Trophoblast cell (in vitro differentiated cells and primary cell): ENCODE data around the gene ASPRV1.
"Not testable (repeated sequence)": the region's sequence is repeated elsewhere in the genome, so short reads cannot be mapped to it uniquely, and the experiment has no call there.

Source experiments
- DNase-seq, 2 donors: peaks; one replicate each; pipeline ENCODE4 v3.0.0-alpha.2; 2016
- H2AFZ ChIP-seq: 2 replicates; pipeline ENCODE4 v1.6.1; 2013; ENCODE audit warnings: low read length, moderate library complexity, mild to moderate bottlenecking; ENCODE audit not compliant: insufficient read depth, poor library complexity
- H2AK5ac ChIP-seq: 2 replicates; pipeline ENCODE4 v1.6.1; 2013; ENCODE audit warnings: mild to moderate bottlenecking, low read length
- H2BK120ac ChIP-seq: 2 replicates; pipeline ENCODE4 v1.6.1; 2013; ENCODE audit warnings: low read length, mild to moderate bottlenecking, moderate library complexity; ENCODE audit not compliant: insufficient read depth, poor library complexity
- H2BK12ac ChIP-seq: 2 replicates; pipeline ENCODE4 v1.6.1; 2013; ENCODE audit warnings: mild to moderate bottlenecking, low read length, moderate library complexity
- H2BK5ac ChIP-seq: 2 replicates; pipeline ENCODE4 v1.6.1; 2013; ENCODE audit warnings: low read length, low read depth, moderate library complexity, mild to moderate bottlenecking; ENCODE audit not compliant: poor library complexity
- H3K14ac ChIP-seq: 2 replicates; pipeline ENCODE4 v1.6.1; 2013; ENCODE audit warnings: mild to moderate bottlenecking, low read length
- H3K18ac ChIP-seq: 2 replicates; pipeline ENCODE4 v1.6.1; 2013; ENCODE audit warnings: mild to moderate bottlenecking, low read length
- H3K23ac ChIP-seq: 2 replicates; pipeline ENCODE4 v1.6.1; 2013; ENCODE audit warnings: low read length
- H3K27ac ChIP-seq: 2 replicates; pipeline ENCODE4 v1.5.1; 2013; ENCODE audit warnings: low read depth, mild to moderate bottlenecking, inconsistent platforms, low read length, moderate library complexity
- H3K27me3 ChIP-seq: 2 replicates; pipeline ENCODE4 v1.6.1; 2013; ENCODE audit warnings: inconsistent platforms, mild to moderate bottlenecking, low read length, moderate library complexity; ENCODE audit not compliant: insufficient read depth
- H3K36me3 ChIP-seq, 2 experiments: 1 replicate in 1 of 2; 2 replicates in 1 of 2; pipeline ENCODE4 v1.6.1; 2013; ENCODE audit warnings: low read length in 2 of 2, mild to moderate bottlenecking in 2 of 2, moderate library complexity in 1 of 2; ENCODE audit not compliant: insufficient read depth in 2 of 2, control insufficient read depth in 1 of 2
- H3K4ac ChIP-seq: 2 replicates; pipeline ENCODE4 v1.6.1; 2013; ENCODE audit warnings: low read depth, mild to moderate bottlenecking, low read length, moderate library complexity
- H3K4me1 ChIP-seq, 2 experiments: 1 replicate in 1 of 2; 2 replicates in 1 of 2; pipeline ENCODE4 v1.6.1; 2013; ENCODE audit warnings: low read length in 2 of 2, mild to moderate bottlenecking in 2 of 2, moderate library complexity in 1 of 2; ENCODE audit not compliant: insufficient read depth in 2 of 2, control insufficient read depth in 1 of 2
- H3K4me2 ChIP-seq: 2 replicates; pipeline ENCODE4 v1.6.1; 2013; ENCODE audit warnings: inconsistent platforms, mild to moderate bottlenecking, low read length, moderate library complexity
- H3K4me3 ChIP-seq: 2 replicates; pipeline ENCODE4 v1.5.1; 2013; ENCODE audit warnings: mild to moderate bottlenecking, low read depth, low read length, inconsistent platforms
- H3K79me1 ChIP-seq: one replicate; pipeline ENCODE4 v1.6.1; 2013; ENCODE audit warnings: low read length
- H3K79me2 ChIP-seq: 2 replicates; pipeline ENCODE4 v1.6.1; 2013; ENCODE audit warnings: low read length, mild to moderate bottlenecking; ENCODE audit not compliant: control insufficient read depth, insufficient read depth, poor library complexity
- H3K9ac ChIP-seq: 2 replicates; pipeline ENCODE4 v1.6.1; 2013; ENCODE audit warnings: mild to moderate bottlenecking, low read length
- H3K9me3 ChIP-seq: 2 replicates; pipeline ENCODE4 v1.6.1; 2013; ENCODE audit warnings: low read depth, mild to moderate bottlenecking, control low read depth, inconsistent platforms, low read length; ENCODE audit not compliant: insufficient read depth
- H4K12ac ChIP-seq: 2 replicates; pipeline ENCODE4 v1.6.1; 2013; ENCODE audit warnings: low read depth, mild to moderate bottlenecking, low read length, moderate library complexity
- H4K8ac ChIP-seq: 2 replicates; pipeline ENCODE4 v1.6.1; 2013; ENCODE audit warnings: low read depth, mild to moderate bottlenecking, low read length, moderate library complexity
- H4K91ac ChIP-seq: one replicate; pipeline ENCODE4 v1.6.1; 2013; ENCODE audit warnings: low read depth, mild to moderate bottlenecking, low read length, moderate library complexity
- WGBS: extraction: QIAGEN DNeasy Blood & Tissue Kit; methylation state at CpG from one replicate; pipeline ENCODE4 v1.1.7; 2013; ENCODE audit warnings: missing lambda C conversion rate; ENCODE audit not compliant: insufficient read length, insufficient coverage; ENCODE audit errors: extremely low coverage; 5-methylcytosine and 5-hydroxymethylcytosine counted together

ASPRV1 gene

GRCh38 chr2:70003093-70003830 is 41.8 kb upstream of the ASPRV1 start:
- H3K79me2 ChIP-seq: no peaks in the 10 kb centered on the region
- no peak overlapping the region for H2BK120ac ChIP-seq
- H3K4ac ChIP-seq: no peak overlapping the region
- no peak overlapping the region for H2AFZ ChIP-seq
- WGBS: no CpG with 5 or more reads among the region's 6 CpGs
- H2BK5ac ChIP-seq: no peak overlapping the region
- no peaks in the 10 kb centered on the region for H3K36me3 ChIP-seq
- no peak for DNase-seq
- H4K91ac ChIP-seq: no peak overlapping the region
- no peak overlapping the region for H3K14ac ChIP-seq
- no peaks in the 10 kb centered on the region for H3K27me3 ChIP-seq
- H3K27ac ChIP-seq: no peak overlapping the region
- H3K4me3 ChIP-seq: no peak overlapping the region
- no peaks in the 10 kb centered on the region for H3K9me3 ChIP-seq
- no peak overlapping the region for H4K12ac ChIP-seq
- no peaks in the 10 kb centered on the region for H3K4me1 ChIP-seq
- no peak overlapping the region for H2BK12ac ChIP-seq
- no peak overlapping the region for H3K9ac ChIP-seq
- no peak overlapping the region for H3K23ac ChIP-seq
- H2AK5ac ChIP-seq: no peak overlapping the region
- no peak overlapping the region for H4K8ac ChIP-seq
- H3K18ac ChIP-seq: no peak overlapping the region
- H3K79me1 ChIP-seq: no peaks in the 10 kb centered on the region
- H3K4me2 ChIP-seq: no peak overlapping the region

GRCh38 chr2:70002241-70002899 is 40.9 kb upstream of the ASPRV1 start:
- no peak overlapping the region for H3K4me2 ChIP-seq
- H3K14ac ChIP-seq: no peak overlapping the region
- H3K4me1 ChIP-seq: peaks cover 0 to 2% of the 10 kb centered on the region in 2 experiments
- no peak for DNase-seq
- no peak overlapping the region for H2BK120ac ChIP-seq
- no peaks in the 10 kb centered on the region for H3K9me3 ChIP-seq
- no peaks in the 10 kb centered on the region for H3K27me3 ChIP-seq
- no CpG with 5 or more reads among the region's 2 CpGs for WGBS
- H2BK12ac ChIP-seq: no peak overlapping the region
- no peak overlapping the region for H3K18ac ChIP-seq
- no peak overlapping the region for H4K8ac ChIP-seq
- no peaks in the 10 kb centered on the region for H3K79me1 ChIP-seq
- H3K27ac ChIP-seq: no peak overlapping the region
- no peak overlapping the region for H3K4me3 ChIP-seq
- no peaks in the 10 kb centered on the region for H3K79me2 ChIP-seq
- H3K9ac ChIP-seq: peak overlapping the region; percentile 24
- H2AK5ac ChIP-seq: no peak overlapping the region
- H3K36me3 ChIP-seq: no peaks in the 10 kb centered on the region
- H2AFZ ChIP-seq: no peak overlapping the region
- H3K23ac ChIP-seq: no peak overlapping the region
- H4K91ac ChIP-seq: no peak overlapping the region
- no peak overlapping the region for H2BK5ac ChIP-seq
- H4K12ac ChIP-seq: no peak overlapping the region
- H3K4ac ChIP-seq: no peak overlapping the region

DNA sequence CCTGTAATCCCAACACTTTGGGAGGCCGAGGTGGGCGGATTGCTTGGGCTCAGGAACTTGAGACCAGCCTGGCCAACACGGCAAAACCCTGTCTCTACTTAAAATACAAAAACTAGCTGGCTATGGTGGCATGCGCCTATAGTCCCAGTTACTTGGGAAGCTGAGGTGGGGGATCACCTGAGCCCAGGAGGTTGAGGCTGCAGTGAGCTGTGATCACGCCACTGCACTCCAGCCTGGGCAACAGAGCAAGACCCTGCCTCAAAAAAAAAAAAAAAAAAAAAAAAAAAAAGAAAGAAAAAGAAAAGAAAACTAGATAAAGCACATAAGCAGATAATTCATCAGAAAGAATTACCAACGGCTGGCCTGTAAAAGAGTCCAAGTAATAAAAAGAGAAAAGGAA is 39.1 kb upstream of the ASPRV1 start:
- H3K9ac ChIP-seq, H3K4ac ChIP-seq, H3K18ac ChIP-seq, H3K4me1 ChIP-seq, H2AK5ac ChIP-seq, H2BK12ac ChIP-seq, H3K14ac ChIP-seq, H3K23ac ChIP-seq, H3K27me3 ChIP-seq, H3K9me3 ChIP-seq, DNase-seq, H4K91ac ChIP-seq, H3K79me1 ChIP-seq, H2BK5ac ChIP-seq, H3K4me3 ChIP-seq, H4K12ac ChIP-seq, H2BK120ac ChIP-seq, H3K79me2 ChIP-seq, H4K8ac ChIP-seq, H3K36me3 ChIP-seq, H3K27ac ChIP-seq, H3K4me2 ChIP-seq, H2AFZ ChIP-seq: not testable (repeated sequence)
- WGBS: no CpG with 5 or more reads among the region's 6 CpGs

DNA sequence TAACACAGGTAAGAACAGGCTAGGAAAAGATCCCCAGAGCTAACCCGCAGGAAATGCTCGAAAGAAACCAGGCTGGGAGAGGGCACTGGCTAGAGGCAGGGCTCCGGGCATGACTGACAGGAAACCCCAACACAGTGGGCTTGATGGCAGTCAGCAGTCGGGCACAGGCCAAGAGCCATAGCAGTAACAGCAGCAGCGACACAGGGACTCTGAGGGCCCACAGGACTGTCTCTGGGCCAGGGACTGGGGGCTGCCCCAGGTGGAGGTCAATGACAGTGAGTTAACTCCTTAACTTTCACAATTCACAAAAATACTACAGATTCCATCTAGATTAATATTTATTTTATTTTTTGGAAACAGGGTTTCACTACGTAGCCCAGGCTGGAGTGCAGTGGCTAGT is 37.3 kb upstream of the ASPRV1 start:
- Histone ChIP-seq H4K12ac (no peak overlapping the region), H4K91ac (no peak overlapping the region), H3K4ac (no peak overlapping the region), H3K27me3 (no peaks in the 10 kb centered on the region), H2AK5ac (no peak overlapping the region), H3K18ac (no peak overlapping the region), H3K9ac (no peak overlapping the region), H3K79me2 (no peaks in the 10 kb centered on the region), H3K4me2 (no peak overlapping the region), H3K4me3 (no peak overlapping the region), H3K27ac (no peak overlapping the region), H2BK120ac (no peak overlapping the region), H3K9me3 (no peaks in the 10 kb centered on the region), H3K79me1 (no peaks in the 10 kb centered on the region), H3K4me1 (peaks cover 0 to 3% of the 10 kb centered on the region in 2 experiments), H3K36me3 (no peaks in the 10 kb centered on the region), H3K14ac (no peak overlapping the region), H2BK12ac (no peak overlapping the region), H2BK5ac (no peak overlapping the region), H3K23ac (no peak overlapping the region), H4K8ac (no peak overlapping the region), H2AFZ (no peak overlapping the region)
- DNase-seq: no peak
- WGBS: no CpG with 5 or more reads among the region's 6 CpGs
